H9 (cell line): ENCODE measurements around the gene PARP3. TPM values are rescaled to one million over a fixed set of nuclear protein-coding genes. Genes with fewer than 3 reads are reported as not detected.

Source experiments
- DNase-seq: peaks from one replicate; pipeline ENCODE4 v3.0.0-alpha.2; 2017
- H2AFZ ChIP-seq: one replicate; pipeline ENCODE4 v1.6.1; 2013; ENCODE audit warnings: mild to moderate bottlenecking, low read length, control low read depth, moderate library complexity
- H2AK5ac ChIP-seq: 2 replicates; pipeline ENCODE4 v1.6.1; 2013; ENCODE audit warnings: low read length, control low read depth, mixed read lengths; ENCODE audit not compliant: insufficient read length
- H2BK120ac ChIP-seq: one replicate; pipeline ENCODE4 v1.6.1; 2013; ENCODE audit warnings: low read depth, mild to moderate bottlenecking, low read length, control low read depth, inconsistent platforms; ENCODE audit not compliant: poor library complexity, severe bottlenecking
- H2BK12ac ChIP-seq: 2 replicates; pipeline ENCODE4 v1.6.1; 2013; ENCODE audit warnings: low read length, control low read depth, mixed read lengths, low read depth; ENCODE audit not compliant: insufficient read length
- H2BK15ac ChIP-seq: 2 replicates; pipeline ENCODE4 v1.6.1; 2013; ENCODE audit warnings: low read depth, low read length, control low read depth
- H2BK20ac ChIP-seq: one replicate; pipeline ENCODE4 v1.6.1; 2013; ENCODE audit warnings: low read depth, mild to moderate bottlenecking, low read length, control low read depth, inconsistent platforms; ENCODE audit not compliant: poor library complexity, severe bottlenecking
- H2BK5ac ChIP-seq: 2 replicates; pipeline ENCODE4 v1.6.1; 2013; ENCODE audit warnings: low read length, control low read depth, mixed read lengths; ENCODE audit not compliant: insufficient read length
- H3K14ac ChIP-seq: 2 replicates; pipeline ENCODE4 v1.6.1; 2013; ENCODE audit warnings: low read length, control low read depth; ENCODE audit not compliant: insufficient read depth
- H3K18ac ChIP-seq: 2 replicates; pipeline ENCODE4 v1.6.1; 2013; ENCODE audit warnings: low read depth, mild to moderate bottlenecking, mixed read lengths, low read length, control low read depth; ENCODE audit not compliant: insufficient read length
- H3K23ac ChIP-seq: 2 replicates; pipeline ENCODE4 v1.6.1; 2013; ENCODE audit warnings: low read length, control low read depth, mixed read lengths, low read depth; ENCODE audit not compliant: insufficient read length
- H3K23me2 ChIP-seq: 2 replicates; pipeline ENCODE4 v1.6.1; 2013; ENCODE audit warnings: low read depth, mild to moderate bottlenecking, mixed read lengths, low read length, control low read depth; ENCODE audit not compliant: insufficient read length, poor library complexity, severe bottlenecking
- H3K27ac ChIP-seq: 2 replicates; pipeline ENCODE4 v1.5.1; 2013; ENCODE audit warnings: low read length, control low read depth, mixed read lengths, low read depth; ENCODE audit not compliant: insufficient read length
- H3K27me3 ChIP-seq: 2 replicates; pipeline ENCODE4 v1.6.1; 2013; ENCODE audit warnings: low read length, control low read depth, inconsistent platforms; ENCODE audit not compliant: insufficient read depth
- H3K4ac ChIP-seq: 2 replicates; pipeline ENCODE4 v1.6.1; 2013; ENCODE audit warnings: low read depth, mild to moderate bottlenecking, control low read depth, inconsistent platforms, low read length, moderate library complexity
- H3K4me1 ChIP-seq: 2 replicates; pipeline ENCODE4 v1.6.1; 2013; ENCODE audit warnings: low read length, control low read depth, inconsistent platforms; ENCODE audit not compliant: insufficient read depth
- H3K4me2 ChIP-seq: 2 replicates; pipeline ENCODE4 v1.6.1; 2013; ENCODE audit warnings: low read length, control low read depth, mixed read lengths; ENCODE audit not compliant: insufficient read length, insufficient read depth
- H3K56ac ChIP-seq: 2 replicates; pipeline ENCODE4 v1.6.1; 2013; ENCODE audit warnings: low read depth, mild to moderate bottlenecking, mixed read lengths, low read length, control low read depth; ENCODE audit not compliant: insufficient read length
- H3K79me1 ChIP-seq: 2 replicates; pipeline ENCODE4 v1.6.1; 2013; ENCODE audit warnings: low read depth, mild to moderate bottlenecking, moderate library complexity, low read length, control low read depth, inconsistent platforms; ENCODE audit not compliant: insufficient read depth, poor library complexity, severe bottlenecking
- H3K79me2 ChIP-seq: 2 replicates; pipeline ENCODE4 v1.6.1; 2013; ENCODE audit warnings: low read length, control low read depth, inconsistent platforms; ENCODE audit not compliant: insufficient read depth
- H3K9ac ChIP-seq: 2 replicates; pipeline ENCODE4 v1.6.1; 2013; ENCODE audit warnings: low read length, control low read depth, mixed read lengths; ENCODE audit not compliant: insufficient read length; ENCODE audit errors: extremely low read depth
- H3K9me3 ChIP-seq: one replicate; pipeline ENCODE4 v1.6.1; 2013; ENCODE audit warnings: low read depth, low read length, inconsistent platforms; ENCODE audit not compliant: control insufficient read depth
- H3T11ph ChIP-seq: one replicate; pipeline ENCODE4 v1.6.1; 2013; ENCODE audit warnings: mild to moderate bottlenecking, low read length, control low read depth, inconsistent platforms
- H4K20me1 ChIP-seq: one replicate; pipeline ENCODE4 v1.6.1; 2013; ENCODE audit not compliant: control insufficient read depth, insufficient read length, insufficient read depth
- H4K5ac ChIP-seq: 2 replicates; pipeline ENCODE4 v1.6.1; 2013; ENCODE audit warnings: low read depth, mild to moderate bottlenecking, mixed read lengths, low read length, control low read depth; ENCODE audit not compliant: insufficient read length
- H4K8ac ChIP-seq: replicated peaks from 2 replicates; pipeline ENCODE4 v1.6.1; 2013; ENCODE audit warnings: low read length, control low read depth, mixed read lengths, low read depth; ENCODE audit not compliant: insufficient read length
- H4K91ac ChIP-seq: 2 replicates; pipeline ENCODE4 v1.6.1; 2013; ENCODE audit warnings: low read depth, mild to moderate bottlenecking, moderate library complexity, mixed read lengths, low read length, control low read depth; ENCODE audit not compliant: insufficient read length
- H3K27ac Mint-ChIP-seq, 3 experiments: 2 replicates in 2 of 3; 3 replicates in 1 of 3; pipeline ENCODE4 v1.8.0; 2020 to 2021; ENCODE audit warnings: mixed read lengths in 3 of 3, mild to moderate bottlenecking in 1 of 3, moderate library complexity in 1 of 3
- H3K27me3 Mint-ChIP-seq: 2 replicates; pipeline ENCODE4 v1.8.0; 2021; ENCODE audit warnings: low read depth, mild to moderate bottlenecking, moderate library complexity, mixed read lengths
- H3K36me3 Mint-ChIP-seq, 3 experiments: 2 replicates in 2 of 3; 3 replicates in 1 of 3; pipeline ENCODE4 v1.8.0; 2020 to 2021; ENCODE audit warnings: low read depth in 3 of 3, mixed read lengths in 3 of 3; ENCODE audit not compliant: insufficient read depth in 1 of 3
- H3K4me1 Mint-ChIP-seq, 2 experiments: 2 replicates each; pipeline ENCODE4 v1.8.0; 2020; ENCODE audit warnings: mixed read lengths in 2 of 2
- H3K4me3 Mint-ChIP-seq, 2 experiments: 2 replicates in 1 of 2; 3 replicates in 1 of 2; pipeline ENCODE4 v1.8.0; 2020 to 2021; ENCODE audit warnings: mild to moderate bottlenecking in 2 of 2, mixed read lengths in 2 of 2, moderate library complexity in 1 of 2
- H3K9me3 Mint-ChIP-seq, 2 experiments: 2 replicates in 1 of 2; 3 replicates in 1 of 2; pipeline ENCODE4 v1.8.0; 2020; ENCODE audit warnings: mild to moderate bottlenecking in 2 of 2, mixed read lengths in 2 of 2, moderate library complexity in 1 of 2
- CTCF ChIP-seq: fragments of 200-600 bp; sonication (generic); conservative IDR thresholded peaks from 3 replicates; pipeline ENCODE4 v1.8.0; 2021; ENCODE audit warnings: antibody characterized with exemption, mild to moderate bottlenecking
- WGBS: extraction: QIAGEN DNeasy Blood & Tissue Kit; methylation state at CpG from one replicate; pipeline ENCODE4 v1.1.7; 2013; ENCODE audit warnings: missing lambda C conversion rate, low lambda C conversion rate, mixed read lengths; ENCODE audit not compliant: insufficient read length; ENCODE audit errors: extremely low coverage; 5-methylcytosine and 5-hydroxymethylcytosine counted together
- total RNA-seq: library from RNA; stranded (reverse); gene quantifications from 2 replicates; pipeline ENCODE4 v1.2.1, GENCODE V29; 2021

PARP3 gene
- total RNA-seq, 1 experiment from 2014 or later = 1.3 TPM

- no peak for TF ChIP-seq CTCF
- no peaks in the 10 kb centered on the region for H3K79me1 ChIP-seq
- H3K14ac ChIP-seq = peak within 1 kb of the TSS; percentile 90
- H3K27me3 ChIP-seq = no peaks in the 10 kb centered on the region
- H3K4me1 ChIP-seq = peaks cover 11% of the 10 kb centered on the region; the same call in 1 of the 2 replicates
- no peak within 1 kb of the TSS for H3K27ac ChIP-seq
- no peaks in the 10 kb centered on the region for H3K79me2 ChIP-seq
- H3T11ph ChIP-seq = no peak within 1 kb of the TSS
- peak within 1 kb of the TSS; percentile 70 to 98 (median 94); a peak in 6 of 7 replicates for H3K27ac Mint-ChIP-seq
- peak within 1 kb of the TSS; percentile 67 for H3K4me2 ChIP-seq
- H2BK120ac ChIP-seq = peak within 1 kb of the TSS; percentile 74
- no peak within 1 kb of the TSS for H2BK5ac ChIP-seq
- peak within 1 kb of the TSS; percentile 88 for H2BK12ac ChIP-seq
- H3K9ac ChIP-seq = peak within 1 kb of the TSS; percentile 71
- DNase-seq = peak; percentile 72
- H3K4me3 Mint-ChIP-seq = peak within 1 kb of the TSS; percentile 80 to 89
- H2AK5ac ChIP-seq = no peak within 1 kb of the TSS
- no peak within 1 kb of the TSS for H4K8ac ChIP-seq
- H3K27me3 Mint-ChIP-seq = peaks cover 33% of the 10 kb centered on the region
- peak within 1 kb of the TSS; percentile 82 for H3K18ac ChIP-seq
- no peak within 1 kb of the TSS for H2AFZ ChIP-seq
- H4K20me1 ChIP-seq = no peaks in the 10 kb centered on the region
- H3K23me2 ChIP-seq = peaks cover 11% of the 10 kb centered on the region
- no CpG with 5 or more reads among the region's 90 CpGs for WGBS
- peaks cover 0 to 5% (median 2%) of the 10 kb centered on the region in 3 experiments; a peak in 4 of 7 replicates for H3K36me3 Mint-ChIP-seq
- H3K4me1 Mint-ChIP-seq = peaks cover 45 to 68% of the 10 kb centered on the region in 2 experiments
- H4K5ac ChIP-seq = no peak within 1 kb of the TSS
- H4K91ac ChIP-seq = no peak within 1 kb of the TSS
- H3K9me3 Mint-ChIP-seq = no peaks in the 10 kb centered on the region
- H3K23ac ChIP-seq = no peak within 1 kb of the TSS
- peak within 1 kb of the TSS; percentile 73; the same call in 1 of the 2 replicates for H3K4ac ChIP-seq
- H3K9me3 ChIP-seq = no peaks in the 10 kb centered on the region
- no peak within 1 kb of the TSS for H3K56ac ChIP-seq
- H2BK20ac ChIP-seq = no peak within 1 kb of the TSS
- H2BK15ac ChIP-seq = no peak within 1 kb of the TSS
Observed at GRCh38 chr3:51967384-51968169, 25.4 kb downstream of the PARP3 start, which contains the start of gene PCBP4. Gene PCBP4, minus strand, starts transcription at chr3:51967454. Its CDS starts 6,214 bp downstream, at chr3:51961240.
